Vagina (tissue), 2 donors: ENCODE measurements around the gene SAPCD1. TPM values are rescaled to one million over a fixed set of nuclear protein-coding genes. Genes with fewer than 3 reads are reported as not detected.

Source experiments
- DNase-seq, 2 donors: peaks; one replicate each; pipeline ENCODE4 v3.0.0-alpha.2; 2017; ENCODE audit errors: extremely low spot score in 2 of 2
- H3K27ac ChIP-seq: fragments of 200-600 bp; sonication (generic); one replicate; pipeline ENCODE4 v1.5.1; 2019
- H3K27me3 ChIP-seq: fragments of 200-600 bp; sonication (generic); one replicate; pipeline ENCODE4 v1.5.1; 2019
- H3K36me3 ChIP-seq, 2 donors: fragments of 200-600 bp; sonication (generic); one replicate each; pipeline ENCODE4 v1.5.1; 2017 to 2019
- H3K4me1 ChIP-seq: fragments of 200-600 bp; sonication (generic); one replicate; pipeline ENCODE4 v1.5.1; 2019
- H3K4me3 ChIP-seq, 2 donors: fragments of 200-600 bp; sonication (generic); 1 replicate in 1 of 2; 2 replicates in 1 of 2; pipeline ENCODE4 v1.5.1; 2016 to 2019
- H3K9me3 ChIP-seq: fragments of 200-600 bp; sonication (generic); one replicate; pipeline ENCODE4 v1.5.1; 2019
- CTCF ChIP-seq, 3 experiments: fragments of 450-650 bp in 2 of 3; fragments of 200-600 bp in 1 of 3; sonication (generic) in 1 of 3; IDR thresholded peaks; one replicate each; pipeline ENCODE4 v1.5.1; 2017 to 2019; ENCODE audit warnings: antibody characterized with exemption in 3 of 3, mild to moderate bottlenecking in 2 of 3, moderate library complexity in 2 of 3
- POLR2A ChIP-seq, 2 donors: fragments of 450-650 bp; IDR thresholded peaks; one replicate each; pipeline ENCODE4 v1.6.1; 2017; ENCODE audit warnings: antibody characterized with exemption in 2 of 2, mild to moderate bottlenecking in 2 of 2, moderate library complexity in 2 of 2
- POLR2AphosphoS5 ChIP-seq, 2 donors: sonication (generic); formaldehyde crosslinking; IDR thresholded peaks; one replicate each; pipeline ENCODE4 v1.9.0; 2017; ENCODE audit warnings: antibody characterized with exemption in 2 of 2, mild to moderate bottlenecking in 2 of 2, low read depth in 1 of 2; ENCODE audit not compliant: insufficient read depth in 1 of 2
- intact Hi-C: fragments of 100-400 bp; cut with DNase I; formaldehyde crosslinking; loops from one replicate; pipeline ENCODE4 v1.15.1; 2023
- total RNA-seq: library from RNA; depleted of rRNA; stranded (reverse); fragments of >200 nt; gene quantifications from one replicate; pipeline ENCODE4 v1.2.3, GENCODE V29; 2016

Gene SAPCD1
- total RNA-seq, 1 donor from 2014 or later, result not detected

DNA sequence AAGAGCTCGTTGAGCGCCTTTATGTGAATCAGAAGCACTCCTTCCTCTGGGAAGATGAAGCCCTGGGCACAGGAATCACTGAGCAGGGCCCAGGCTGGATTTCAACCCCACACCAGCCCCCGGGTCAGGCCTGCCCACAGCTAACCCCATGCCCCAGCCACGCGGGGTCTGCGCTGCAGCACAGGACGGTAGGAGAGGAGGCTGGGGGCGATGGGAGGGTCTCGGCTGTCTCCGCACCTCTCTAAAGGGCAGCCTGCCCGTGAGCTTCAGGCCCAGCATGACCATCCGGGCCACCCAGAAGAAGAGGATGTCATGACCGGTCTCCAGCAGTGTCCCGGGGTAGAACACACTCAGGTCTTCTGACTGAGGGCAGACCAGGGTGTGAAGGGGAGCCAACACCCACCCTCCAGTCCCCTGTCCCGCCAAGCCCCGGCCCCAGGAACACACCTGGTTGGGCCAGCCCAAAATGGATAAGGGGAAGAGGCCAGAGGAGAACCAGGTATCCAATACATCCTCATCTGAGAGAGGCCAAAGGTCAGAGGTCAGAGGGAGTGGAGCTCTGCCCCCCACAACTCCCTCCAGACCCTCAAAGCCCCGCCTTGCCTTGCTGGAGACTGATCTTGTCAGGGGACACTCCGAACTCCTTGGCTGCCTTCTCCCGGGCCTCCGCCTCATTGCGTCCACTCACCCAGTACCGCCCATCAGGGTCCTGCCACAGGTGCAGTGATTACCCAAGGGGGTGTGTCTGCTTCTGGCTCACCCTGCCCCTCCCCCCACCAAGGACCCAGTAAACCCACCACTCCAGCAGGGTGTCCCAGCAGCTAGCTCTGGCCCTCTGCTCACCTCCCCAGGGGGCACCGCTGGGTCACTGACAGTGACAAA lies 19.0 kb downstream of the SAPCD1 start:
- Histone ChIP-seq H3K4me1 (peaks cover 10% of the 10 kb centered on the region), H3K36me3 (peaks cover 0 to 60% of the 10 kb centered on the region in 2 donors), H3K27me3 (no peaks in the 10 kb centered on the region), H3K9me3 (no peaks in the 10 kb centered on the region), H3K27ac (no peak overlapping the region), H3K4me3 (no peak overlapping the region)
- DNase-seq, result peak in 1 of 2 donors; percentile 93
- intact Hi-C loops, result no loop called here
- TF ChIP-seq POLR2A (IDR thresholded peaks at IDR 0.05), result no peak
- no peak for TF ChIP-seq CTCF (IDR thresholded peaks at IDR 0.05)
- TF ChIP-seq POLR2AphosphoS5 (IDR thresholded peaks at IDR 0.05; ENCODE audit: insufficient read depth in 1 of 2, low read depth in 1 of 2), result no peak

GRCh38 chr6:31782126-31782855 lies 19.8 kb downstream of the SAPCD1 start:
- no peak for TF ChIP-seq POLR2A (IDR thresholded peaks at IDR 0.05)
- TF ChIP-seq CTCF (IDR thresholded peaks at IDR 0.05), result no peak
- TF ChIP-seq POLR2AphosphoS5 (IDR thresholded peaks at IDR 0.05; ENCODE audit: insufficient read depth in 1 of 2, low read depth in 1 of 2), result no peak
- H3K36me3 ChIP-seq, result peaks cover 0 to 60% of the 10 kb centered on the region in 2 donors
- H3K4me1 ChIP-seq, result peaks cover 2% of the 10 kb centered on the region

DNA sequence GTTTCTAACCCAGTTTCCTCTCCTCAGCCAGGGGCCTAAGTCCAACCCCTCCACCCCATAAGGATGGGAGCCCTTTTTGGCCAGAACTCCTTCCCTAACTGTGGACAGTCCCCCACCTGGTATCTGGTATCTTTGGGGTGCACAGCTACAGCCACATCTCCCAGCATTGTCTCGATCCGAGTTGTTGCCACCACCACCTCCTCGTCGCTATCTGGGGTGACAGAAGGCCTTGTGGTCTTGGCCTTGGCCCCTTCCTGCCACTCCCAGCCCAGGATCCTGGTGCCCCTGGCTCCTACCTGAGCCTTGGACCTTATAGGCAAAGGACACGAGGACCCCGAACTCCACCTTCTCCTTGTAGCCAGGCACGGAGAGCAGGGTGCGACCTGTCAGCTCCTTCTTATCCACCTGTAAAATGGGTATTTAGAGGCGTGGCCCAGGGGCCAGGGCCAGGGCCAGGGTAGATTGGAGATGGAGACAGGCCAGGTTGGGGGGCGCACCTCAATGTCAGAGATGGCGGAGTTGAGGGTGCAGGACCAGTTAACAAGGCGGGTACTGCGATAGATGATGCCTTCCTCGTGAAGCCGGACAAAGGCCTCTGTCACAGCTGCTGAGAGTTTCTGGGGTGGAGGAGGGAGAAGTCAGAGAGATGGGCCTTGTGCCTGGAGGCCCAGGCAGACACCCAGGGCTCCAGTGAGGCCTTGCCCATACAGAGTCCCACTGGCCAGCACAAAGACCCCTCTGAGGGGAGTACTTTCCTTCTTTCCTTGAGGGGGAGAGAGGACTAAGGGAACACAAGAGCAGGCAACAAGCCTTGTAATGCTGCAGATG lies 21.9 kb downstream of the SAPCD1 start:
- Histone ChIP-seq H3K4me3 (no peak overlapping the region), H3K27me3 (no peaks in the 10 kb centered on the region), H3K36me3 (peaks cover 0 to 54% of the 10 kb centered on the region in 2 donors), H3K9me3 (no peaks in the 10 kb centered on the region), H3K27ac (no peak overlapping the region), H3K4me1 (no peaks in the 10 kb centered on the region)
- no peak for DNase-seq
- TF ChIP-seq POLR2AphosphoS5 (IDR thresholded peaks at IDR 0.05; ENCODE audit: insufficient read depth in 1 of 2, low read depth in 1 of 2) (no peak), POLR2A (IDR thresholded peaks at IDR 0.05) (no peak), CTCF (IDR thresholded peaks at IDR 0.05) (no peak)
- intact Hi-C loops, result no loop called here

More at GRCh38 chr6:31782126-31782855, 19.8 kb downstream of the SAPCD1 start:
- no peak overlapping the region for H3K4me3 ChIP-seq
- H3K27me3 ChIP-seq, result no peaks in the 10 kb centered on the region
- no peak overlapping the region for H3K27ac ChIP-seq
- intact Hi-C loops, result no loop called here
- DNase-seq, result no peak
- no peaks in the 10 kb centered on the region for H3K9me3 ChIP-seq

DNA sequence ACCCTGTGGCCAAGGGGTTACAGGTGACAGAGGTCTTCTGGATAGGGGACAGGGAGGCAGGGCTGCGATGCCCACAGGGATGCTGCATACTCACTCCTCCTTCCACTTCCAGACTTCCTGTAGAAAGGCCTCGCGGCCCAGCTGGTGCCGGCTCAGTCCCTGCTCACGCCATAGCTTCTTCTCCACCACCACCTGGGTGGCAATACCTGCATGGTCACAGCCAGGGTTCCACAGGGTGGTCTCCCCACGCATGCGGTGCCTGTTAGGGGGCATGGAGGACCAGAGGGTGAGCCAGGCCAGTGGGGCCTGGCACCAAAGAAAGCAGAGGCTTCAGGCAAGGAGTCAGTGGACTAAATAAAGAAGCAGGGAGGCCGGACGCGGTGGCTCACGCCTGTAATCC lies 23.0 kb downstream of the SAPCD1 start:
- intact Hi-C loops, result no loop called here
- TF ChIP-seq CTCF (IDR thresholded peaks at IDR 0.05) (no peak), POLR2A (IDR thresholded peaks at IDR 0.05) (no peak), POLR2AphosphoS5 (IDR thresholded peaks at IDR 0.05; ENCODE audit: insufficient read depth in 1 of 2, low read depth in 1 of 2) (no peak)
- no peak for DNase-seq
- Histone ChIP-seq H3K36me3 (peaks cover 0 to 42% of the 10 kb centered on the region in 2 donors), H3K4me1 (no peaks in the 10 kb centered on the region), H3K9me3 (no peaks in the 10 kb centered on the region), H3K4me3 (no peak overlapping the region), H3K27me3 (no peaks in the 10 kb centered on the region), H3K27ac (no peak overlapping the region)
